OCI-LY7 (cell line): ENCODE results near the gene CD300H. TPM values are rescaled to one million over a fixed set of nuclear protein-coding genes. Genes with fewer than 3 reads are reported as not detected.

ENCODE experiments used
- BruUV-seq: library from RNA; stranded (reverse); fragments of 400-500 nt; replicated peaks from 2 replicates; lab custom pipeline; 2021; lab: Mats Ljungman, UMichigan
- CTCF ChIA-PET: fragments of 300-600 bp; sonication (Branson Sonifier 250); formaldehyde crosslinking; loops from one replicate; lab custom pipeline; 2022; ENCODE audit warnings: antibody characterized with exemption; ENCODE audit not compliant: unreplicated experiment; lab: Charles Lee
- POLR2A ChIA-PET: fragments of 300-600 bp; sonication (Branson Sonifier 250); formaldehyde crosslinking; loops from one replicate; lab custom pipeline; 2022; ENCODE audit warnings: antibody characterized with exemption; lab: Charles Lee
- DNase-seq: peaks from one replicate; pipeline ENCODE4 v3.0.0-alpha.2; 2015; ENCODE audit warnings: low spot score
- H2AFZ ChIP-seq: fragments of 200-600 bp; sonication (generic), shearing (Covaris generic); 2 replicates; pipeline ENCODE4 v1.6.1; 2014; ENCODE audit warnings: mild to moderate bottlenecking, antibody characterized with exemption, low read length, moderate library complexity
- H3K27ac ChIP-seq: fragments of 200-600 bp; sonication (generic); 2 replicates; pipeline ENCODE4 v1.5.1; 2014; ENCODE audit warnings: mixed run types, low read depth, mild to moderate bottlenecking, moderate library complexity, low read length, inconsistent platforms; ENCODE audit not compliant: poor library complexity, severe bottlenecking
- H3K36me3 ChIP-seq: fragments of 200-600 bp; sonication (generic); 2 replicates; pipeline ENCODE4 v1.6.1; 2014; ENCODE audit warnings: mild to moderate bottlenecking, antibody characterized with exemption, low read length, moderate library complexity, mixed read lengths; ENCODE audit not compliant: insufficient read depth
- H3K4me1 ChIP-seq: fragments of 200-600 bp; sonication (generic); 2 replicates; pipeline ENCODE4 v1.5.1; 2014; ENCODE audit warnings: mild to moderate bottlenecking, low read length; ENCODE audit not compliant: insufficient read depth, poor library complexity, severe bottlenecking
- H3K4me2 ChIP-seq: fragments of 200-600 bp; sonication (generic); 2 replicates; pipeline ENCODE4 v1.6.1; 2014; ENCODE audit warnings: mild to moderate bottlenecking, low read length
- H3K4me3 ChIP-seq: fragments of 200-600 bp; sonication (generic); 2 replicates; pipeline ENCODE4 v1.5.1; 2014; ENCODE audit warnings: mild to moderate bottlenecking, low read depth, low read length; ENCODE audit not compliant: poor library complexity, severe bottlenecking
- H3K79me2 ChIP-seq: fragments of 200-600 bp; sonication (generic); 2 replicates; pipeline ENCODE4 v1.6.1; 2016; ENCODE audit warnings: low read depth, mild to moderate bottlenecking, low read length, moderate library complexity, mixed read lengths; ENCODE audit not compliant: insufficient read depth
- H3K9me2 ChIP-seq: fragments of 200-600 bp; sonication (generic); 2 replicates; pipeline ENCODE4 v1.6.1; 2016; ENCODE audit warnings: mild to moderate bottlenecking, low read length, mixed read lengths; ENCODE audit not compliant: insufficient read depth
- H3K9me3 ChIP-seq: fragments of 200-600 bp; sonication (generic); 2 replicates; pipeline ENCODE4 v1.6.1; 2014; ENCODE audit warnings: mild to moderate bottlenecking, mixed run types, low read length, mixed read lengths
- H4K20me1 ChIP-seq: fragments of 200-600 bp; sonication (generic); 2 replicates; pipeline ENCODE4 v1.6.1; 2014; ENCODE audit warnings: mild to moderate bottlenecking, antibody characterized with exemption, low read length, moderate library complexity, mixed read lengths; ENCODE audit not compliant: insufficient read depth
- CTCF ChIP-seq: fragments of 200-600 bp; sonication (generic); conservative IDR thresholded peaks from 2 replicates; pipeline ENCODE4 v1.5.1; 2014; ENCODE audit warnings: mild to moderate bottlenecking, antibody characterized with exemption, low read length, moderate library complexity, mixed read lengths
- EZH2phosphoT487 ChIP-seq: fragments of 200-600 bp; sonication (generic); IDR thresholded peaks from 2 replicates; pipeline ENCODE4 v1.6.1; 2018; ENCODE audit warnings: low read depth, borderline replicate concordance, mild to moderate bottlenecking, mixed run types, antibody characterized with exemption, low read length, moderate library complexity, mixed read lengths
- intact Hi-C: fragments of 100-400 bp; cut with micrococcal nuclease; formaldehyde crosslinking; loops from one replicate; pipeline ENCODE4 v1.10.0; 2022; ENCODE audit not compliant: unreplicated experiment
- total RNA-seq, 2 experiments: library from RNA; depleted of rRNA in 1 of 2; stranded (reverse); fragments of >200 nt in 1 of 2; shearing (Covaris generic) in 1 of 2; gene quantifications; 2 replicates each; pipeline ENCODE4 v1.2.3, GENCODE V29; 2014 to 2022

The CD300H gene
- total RNA-seq, 2 experiments from 2014 or later, result not detected

DNA sequence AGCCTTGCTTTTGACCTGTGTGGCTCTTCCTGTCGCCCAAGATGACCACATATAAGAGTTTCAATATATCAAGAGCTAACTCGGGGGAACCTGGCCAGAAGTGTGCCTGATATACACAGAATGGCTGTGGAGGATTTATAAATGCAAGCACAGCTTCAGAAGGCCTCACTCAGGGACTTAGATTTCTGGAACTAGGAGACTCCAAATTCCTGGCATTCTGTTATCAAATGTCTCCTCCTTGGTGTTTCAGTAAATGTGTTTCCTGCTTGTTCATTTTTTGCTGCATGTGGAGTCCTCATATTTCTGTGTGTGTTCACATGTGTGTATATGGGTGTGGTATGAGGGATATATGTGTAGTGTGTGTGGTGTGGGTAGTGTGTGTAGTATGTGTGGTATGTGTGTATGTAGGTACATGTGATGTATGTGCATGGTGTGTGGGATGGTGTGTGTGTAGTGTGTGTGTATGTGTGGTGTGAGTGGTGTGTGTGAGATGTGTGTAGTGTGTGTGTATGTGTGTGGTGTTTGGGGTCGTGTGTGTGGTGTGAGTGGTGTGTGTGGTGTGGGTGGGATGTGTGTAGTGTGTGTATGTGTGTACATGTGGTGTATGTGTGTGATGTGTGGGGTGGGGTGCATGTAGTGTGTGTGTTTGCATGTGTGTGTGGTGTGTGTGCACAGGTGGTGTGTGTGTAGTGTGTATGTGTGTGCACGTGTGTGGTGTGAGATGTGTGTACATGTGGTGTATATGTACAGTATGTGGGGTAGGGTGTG lies 981 bp upstream of the CD300H start:
- ChIA-PET CTCF (no interaction called here), POLR2A (interaction anchor here (0.5 kb wide), 1 partner anchor 157 kb away, joined by 3 read pairs; no protein-coding TSS in a partner anchor)
- Histone ChIP-seq H3K79me2 (no peaks in the 10 kb centered on the region), H3K4me3 (no peak overlapping the region), H3K4me1 (no peaks in the 10 kb centered on the region), H3K27ac (no peak overlapping the region), H4K20me1 (no peaks in the 10 kb centered on the region), H3K4me2 (no peak overlapping the region), H3K9me3 (no peaks in the 10 kb centered on the region), H2AFZ (no peak overlapping the region), H3K36me3 (no peaks in the 10 kb centered on the region), H3K9me2 (no peaks in the 10 kb centered on the region)
- TF ChIP-seq EZH2phosphoT487 (no peak), CTCF (no peak)
- DNase-seq, result no peak
- intact Hi-C loops, result no loop called here
- BruUV-seq, result no TSS peak

DNA sequence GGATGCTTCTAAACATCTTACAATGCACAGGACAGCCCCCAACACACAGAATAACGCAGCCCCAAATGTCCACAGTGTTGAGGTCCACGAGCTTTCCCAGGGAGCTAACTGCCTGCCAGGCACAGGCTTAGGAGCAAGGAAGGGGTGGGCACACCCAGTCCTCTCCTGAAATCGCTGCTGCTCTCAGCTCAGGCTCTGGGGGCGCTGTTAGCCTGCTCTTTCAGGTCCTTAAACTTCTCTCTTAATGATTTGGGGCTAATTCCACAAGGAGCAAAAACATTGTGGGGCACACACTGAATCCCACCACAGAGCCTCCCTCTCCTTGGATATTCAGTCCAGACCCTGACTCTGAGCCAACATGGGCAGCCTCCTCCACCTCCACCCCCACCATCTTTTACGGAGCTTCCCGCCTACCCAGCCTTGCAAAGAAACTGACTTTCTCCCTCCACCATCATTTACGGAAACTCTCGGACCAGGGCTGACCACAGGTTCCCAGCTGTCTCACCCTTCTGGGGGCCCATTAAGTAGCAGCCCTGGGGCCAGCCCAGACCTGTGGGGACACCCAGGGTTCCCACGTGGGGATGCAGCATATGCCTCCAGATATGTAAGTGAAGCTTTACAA lies 1.1 kb downstream of the CD300H start:
- H3K4me3 ChIP-seq, result no peak overlapping the region
- BruUV-seq, result no TSS peak

More for the DNA sequence above, 1.1 kb downstream of the CD300H start:
- no peak overlapping the region for H2AFZ ChIP-seq
- peak; percentile 63 for DNase-seq
- H3K9me2 ChIP-seq, result no peaks in the 10 kb centered on the region
- H3K79me2 ChIP-seq, result no peaks in the 10 kb centered on the region
- CTCF ChIA-PET, result no interaction called here
- POLR2A ChIA-PET, result no interaction called here
- H3K27ac ChIP-seq, result no peak overlapping the region
- no peaks in the 10 kb centered on the region for H3K36me3 ChIP-seq
- TF ChIP-seq CTCF (peak; percentile 95), EZH2phosphoT487 (no peak)
- no peaks in the 10 kb centered on the region for H3K9me3 ChIP-seq
- no peaks in the 10 kb centered on the region for H3K4me1 ChIP-seq
- intact Hi-C loops, result loop anchor here (1.0 kb wide), 2 partner anchors 80 to 170 kb away; no protein-coding TSS in a partner anchor
- H3K4me2 ChIP-seq, result no peak overlapping the region
- no peaks in the 10 kb centered on the region for H4K20me1 ChIP-seq
